ENCODE measurements around the gene CCR5AS.

DNA sequence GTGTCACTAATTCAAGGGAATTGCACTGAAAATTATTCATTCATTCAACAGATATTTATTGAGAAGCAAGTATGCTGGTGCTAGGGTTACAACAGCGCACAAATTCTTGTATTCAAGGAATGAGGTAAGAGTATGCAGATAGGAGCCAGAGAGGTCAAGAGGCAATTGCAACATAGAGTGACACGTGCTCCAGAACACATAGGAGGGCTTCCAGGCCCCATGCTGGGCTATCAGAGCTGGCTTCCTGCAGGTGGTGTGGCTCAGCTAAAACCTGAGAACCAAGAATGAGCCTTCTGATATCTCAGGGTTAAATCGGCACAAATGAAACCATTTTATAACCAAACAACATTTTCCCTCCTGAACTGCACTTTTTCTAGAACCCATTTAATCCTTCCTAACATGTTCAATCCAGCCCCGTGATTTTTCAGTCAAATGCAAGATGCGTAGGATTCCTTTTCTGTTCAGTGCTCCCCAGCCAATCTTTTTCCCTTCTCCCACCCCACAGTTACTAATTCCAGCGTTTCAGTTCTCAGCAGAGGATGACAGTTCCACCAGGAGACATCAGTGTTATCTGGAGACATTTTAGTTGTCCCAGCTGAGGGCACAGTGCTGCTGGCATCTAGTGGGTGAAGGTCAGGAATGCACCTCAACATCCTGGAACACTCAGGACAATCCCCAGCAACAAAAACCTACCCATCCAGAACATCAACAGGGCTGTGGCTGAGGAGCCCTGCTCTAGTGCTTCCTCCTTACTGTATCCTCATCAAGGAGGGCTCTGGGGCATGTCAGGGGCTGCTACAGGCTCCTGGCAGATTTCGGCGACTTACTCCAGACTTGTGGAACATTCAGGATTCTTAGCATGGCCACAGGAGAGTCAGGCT lies 13.1 kb downstream of the CCR5AS start:
- TF ChIP-seq, protein P1, sequence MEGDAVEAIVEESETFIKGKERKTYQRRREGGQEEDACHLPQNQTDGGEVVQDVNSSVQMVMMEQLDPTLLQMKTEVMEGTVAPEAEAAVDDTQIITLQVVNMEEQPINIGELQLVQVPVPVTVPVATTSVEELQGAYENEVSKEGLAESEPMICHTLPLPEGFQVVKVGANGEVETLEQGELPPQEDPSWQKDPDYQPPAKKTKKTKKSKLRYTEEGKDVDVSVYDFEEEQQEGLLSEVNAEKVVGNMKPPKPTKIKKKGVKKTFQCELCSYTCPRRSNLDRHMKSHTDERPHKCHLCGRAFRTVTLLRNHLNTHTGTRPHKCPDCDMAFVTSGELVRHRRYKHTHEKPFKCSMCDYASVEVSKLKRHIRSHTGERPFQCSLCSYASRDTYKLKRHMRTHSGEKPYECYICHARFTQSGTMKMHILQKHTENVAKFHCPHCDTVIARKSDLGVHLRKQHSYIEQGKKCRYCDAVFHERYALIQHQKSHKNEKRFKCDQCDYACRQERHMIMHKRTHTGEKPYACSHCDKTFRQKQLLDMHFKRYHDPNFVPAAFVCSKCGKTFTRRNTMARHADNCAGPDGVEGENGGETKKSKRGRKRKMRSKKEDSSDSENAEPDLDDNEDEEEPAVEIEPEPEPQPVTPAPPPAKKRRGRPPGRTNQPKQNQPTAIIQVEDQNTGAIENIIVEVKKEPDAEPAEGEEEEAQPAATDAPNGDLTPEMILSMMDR (IDR thresholded peaks at IDR 0.05): no peak
- TF ChIP-seq POLR2A (IDR thresholded peaks at IDR 0.05): no peak
